HepG2 (cell line): ENCODE data around the gene ARHGAP15. TPM values are rescaled to one million over a fixed set of nuclear protein-coding genes. Genes with fewer than 3 reads are reported as not detected.

Source experiments
- ATAC-seq: fragments of 200-7000 bp; cut with Tn5 transposase; 3 replicates; pipeline ENCODE4 v1.9.1; 2020; ENCODE audit warnings: mild to moderate bottlenecking, moderate library complexity
- BruUV-seq: library from RNA; stranded (reverse); fragments of 400-500 nt; replicated peaks from 2 replicates; lab custom pipeline; 2021; lab: Mats Ljungman, UMichigan
- CTCF ChIA-PET: fragments of 300-600 bp; formaldehyde crosslinking; extraction: SDS; loops from one replicate; lab custom pipeline; 2021; ENCODE audit warnings: low total read pairs, inconsistent platforms, low intra/inter-chr PET ratio; lab: Yijun Ruan, JAX
- POLR2A ChIA-PET: fragments of 350-600 bp; sonication (Branson Sonifier 250); formaldehyde crosslinking; loops from one replicate; lab custom pipeline; 2020; ENCODE audit warnings: antibody characterized with exemption, inconsistent platforms; lab: Yijun Ruan, JAX
- DNase-seq: peaks from one replicate; pipeline ENCODE4 v3.0.0-alpha.2; 2015; ENCODE audit warnings: low spot score
- FAIRE-seq: peaks from 3 replicates; lab custom pipeline; 2011; peaks lifted over from hg19 to GRCh38; lab: Jason Lieb, UNC
- H2AFZ ChIP-seq: one replicate; pipeline ENCODE4 v1.6.1; 2011; ENCODE audit warnings: low read length, inconsistent platforms
- H3K27ac ChIP-seq: fragments of 300-600 bp; 3 replicates; pipeline ENCODE4 v1.8.0; 2011; ENCODE audit warnings: mixed run types, mild to moderate bottlenecking, mixed read lengths, low read length, inconsistent platforms; ENCODE audit not compliant: insufficient read depth; ENCODE audit errors: extremely low read length
- H3K27me3 ChIP-seq, 2 experiments: fragments of 200-600 bp in 1 of 2; 2 replicates in 1 of 2; 3 replicates in 1 of 2; pipeline versions ENCODE4 v1.6.0 to v1.8.0; 2011; ENCODE audit warnings: low read length in 2 of 2, mild to moderate bottlenecking in 2 of 2, moderate library complexity in 2 of 2, inconsistent platforms in 1 of 2; ENCODE audit not compliant: insufficient read depth in 2 of 2, control insufficient read depth in 1 of 2
- H3K36me3 ChIP-seq, 2 experiments: fragments of 200-600 bp in 1 of 2; replicated peaks in 1 of 2; 2 replicates in 1 of 2; 3 replicates in 1 of 2; pipeline versions ENCODE4 v1.5.1 to v1.8.0; 2011; ENCODE audit warnings: low read length in 2 of 2, inconsistent platforms in 1 of 2; ENCODE audit not compliant: insufficient read depth in 2 of 2, control insufficient read depth in 1 of 2
- H3K4me1 ChIP-seq: 2 replicates; pipeline ENCODE4 v1.5.1; 2012; ENCODE audit warnings: low read length, inconsistent platforms; ENCODE audit not compliant: insufficient read depth
- H3K4me2 ChIP-seq: 2 replicates; pipeline ENCODE4 v1.6.0; 2011; ENCODE audit warnings: low read depth, low read length, inconsistent platforms
- H3K4me3 ChIP-seq, 3 experiments: fragments of 200-600 bp in 1 of 3; sonication (generic), shearing (Covaris generic) in 1 of 3; replicated peaks in 1 of 3; 2 replicates each; pipeline ENCODE4 v1.5.1; 2011 to 2016; ENCODE audit warnings: low read length in 3 of 3, inconsistent platforms in 2 of 3, low read depth in 2 of 3, mild to moderate bottlenecking in 2 of 3, control low read depth in 1 of 3, mixed read lengths in 1 of 3; ENCODE audit not compliant: insufficient read depth in 1 of 3
- H3K79me2 ChIP-seq: one replicate; pipeline ENCODE4 v1.6.1; 2011; ENCODE audit warnings: low read length, inconsistent platforms; ENCODE audit not compliant: insufficient read depth
- H3K9ac ChIP-seq: 2 replicates; pipeline ENCODE4 v1.6.0; 2011; ENCODE audit warnings: mild to moderate bottlenecking, low read depth, low read length, inconsistent platforms; ENCODE audit not compliant: insufficient read depth
- H3K9me3 ChIP-seq: 2 replicates; pipeline ENCODE4 v1.5.1; 2012; ENCODE audit warnings: mild to moderate bottlenecking, low read length
- H4K20me1 ChIP-seq: 2 replicates; pipeline ENCODE4 v1.6.0; 2011; ENCODE audit warnings: inconsistent platforms, mild to moderate bottlenecking, low read length, moderate library complexity; ENCODE audit not compliant: insufficient read depth
- MTF1 ChIP-seq: sonication (generic); formaldehyde crosslinking; IDR thresholded peaks from 2 replicates; pipeline ENCODE4 v1.5.0; 2020; ENCODE audit warnings: missing genetic modification reagents
- RARA ChIP-seq: IDR thresholded peaks from 2 replicates; pipeline ENCODE4 v1.6.1; 2016; ENCODE audit warnings: missing genetic modification reagents, missing compliant biosample characterization
- STAT6 ChIP-seq: sonication (generic); formaldehyde crosslinking; IDR thresholded peaks from 2 replicates; pipeline ENCODE4 v1.4.0; 2020; ENCODE audit warnings: missing genetic modification reagents, mild to moderate bottlenecking, borderline replicate concordance
- TCF12 ChIP-seq, 2 experiments: fragments of 450-650 bp in 1 of 2; sonication (generic) in 1 of 2; formaldehyde crosslinking in 1 of 2; IDR thresholded peaks; 2 replicates each; pipeline versions ENCODE4 v1.6.1 to v1.8.0; 2017 to 2022; ENCODE audit warnings: antibody characterized with exemption in 1 of 2, mild to moderate bottlenecking in 1 of 2, missing genetic modification reagents in 1 of 2, moderate library complexity in 1 of 2
- UBTF ChIP-seq: sonication (generic); formaldehyde crosslinking; IDR thresholded peaks from 2 replicates; pipeline ENCODE4 v1.4.0; 2020; ENCODE audit warnings: mild to moderate bottlenecking, missing genetic modification reagents
- ZEB1 ChIP-seq: IDR thresholded peaks from 2 replicates; pipeline ENCODE4 v1.6.1; 2012; ENCODE audit warnings: mild to moderate bottlenecking, low read depth, inconsistent platforms; ENCODE audit not compliant: insufficient replicate concordance
- ZNF841 ChIP-seq: sonication (generic); formaldehyde crosslinking; IDR thresholded peaks from 2 replicates; pipeline ENCODE4 v1.8.1; 2023; ENCODE audit warnings: missing genetic modification reagents, borderline replicate concordance
- WGBS: methylation state at CpG from one replicate; pipeline ENCODE4 v1.1.6; 2017; ENCODE audit warnings: low lambda C conversion rate; 5-methylcytosine and 5-hydroxymethylcytosine counted together
- in situ Hi-C: cut with HindIII; loops from 2 replicates; pipeline ENCODE4 v1.10.0; 2017; ENCODE audit warnings: low pct_unique_long_range_greater_than_20kb; ENCODE audit not compliant: extremely low pct_ligation_motif_present
- intact Hi-C: fragments of 100-400 bp; cut with micrococcal nuclease; formaldehyde crosslinking; loops from one replicate; pipeline ENCODE4 v1.10.0; 2022; ENCODE audit not compliant: unreplicated experiment
- polyA plus RNA-seq, 8 experiments: library from polyadenylated mRNA; depleted of rRNA in 3 of 8; stranded (reverse) in 7 of 8; unstranded in 1 of 8; fragments of >200 nt; fragmentation: Illumina TruSeq in 4 of 8; extraction: Trizol in 4 of 8; gene quantifications; 2 replicates each; pipeline versions ENCODE4 v1.2.1 to v1.2.3, GENCODE V29; 2011 to 2016; ENCODE audit warnings: low read depth in 4 of 8, missing spikeins in 1 of 8, mixed read lengths in 1 of 8; ENCODE audit not compliant: insufficient read depth in 1 of 8
- total RNA-seq, 5 experiments: library from RNA; depleted of rRNA; stranded (reverse); fragments of >200 nt; fragmentation: Illumina TruSeq; extraction: Trizol; gene quantifications; 2 replicates each; pipeline ENCODE4 v1.2.3, GENCODE V29; 2016; ENCODE audit warnings: low read depth in 1 of 5

The ARHGAP15 gene
- total and polyA plus RNA-seq, 2 of the 13 experiments (the other 11 are each of a cell fraction or from before 2014, with no cell fraction given) = 0.04 TPM; not detected in 1

DNA sequence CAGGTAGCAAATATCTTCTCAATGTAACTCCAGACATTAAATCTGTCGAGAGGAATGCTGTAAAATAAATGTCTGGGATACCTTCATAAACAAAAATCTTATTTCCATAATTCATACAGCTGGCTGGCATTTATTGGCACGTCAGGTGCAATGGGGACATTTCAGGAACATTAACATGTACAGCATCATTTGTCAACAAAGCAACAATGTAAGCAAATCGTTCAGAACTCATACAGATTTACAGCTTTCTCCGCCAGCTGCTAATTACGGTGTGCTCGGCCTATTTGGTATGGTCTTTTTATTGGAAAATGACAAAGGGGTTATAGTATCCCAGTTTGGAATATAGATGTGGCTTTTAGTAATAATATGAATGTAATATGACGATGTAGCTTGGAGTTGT, 464.9 kb downstream of the ARHGAP15 start:
- no peak overlapping the region for H3K4me2 ChIP-seq
- no peak overlapping the region for H3K9ac ChIP-seq
- no peaks in the 10 kb centered on the region for H3K36me3 ChIP-seq
- intact Hi-C loops (no loop called here), in situ Hi-C loops (no loop called here)
- DNase-seq (no peak), ATAC-seq (no peak), FAIRE-seq (no peak)
- no peaks in the 10 kb centered on the region for H3K27me3 ChIP-seq
- H3K9me3 ChIP-seq = no peaks in the 10 kb centered on the region
- H4K20me1 ChIP-seq = no peaks in the 10 kb centered on the region
- TF ChIP-seq ZEB1 = no peak
- TF ChIP-seq ZNF841 = no peak
- no peak for TF ChIP-seq UBTF (CRISPR knock-in tag)
- TF ChIP-seq MTF1 (CRISPR knock-in tag) = no peak
- TF ChIP-seq RARA (CRISPR knock-in tag) = no peak
- no peak for TF ChIP-seq STAT6 (CRISPR knock-in tag)
- TF ChIP-seq TCF12 (IDR thresholded peaks at IDR 0.05) = no peak
- TF ChIP-seq TCF12 (CRISPR knock-in tag; IDR thresholded peaks at IDR 0.05) = no peak
- ChIA-PET CTCF (no interaction called here), POLR2A (no interaction called here)
- 4% methylated on average over 7 of the region's 7 CpGs for WGBS
- H3K79me2 ChIP-seq = no peaks in the 10 kb centered on the region
- H3K27ac ChIP-seq = no peak overlapping the region
- no peak overlapping the region for H3K4me3 ChIP-seq
- H2AFZ ChIP-seq = no peak overlapping the region
- no TSS peak for BruUV-seq
- H3K4me1 ChIP-seq = no peaks in the 10 kb centered on the region
